MM.1S (cell line): ENCODE data around the gene KCNT1.

Experiments
- EZH2 ChIP-seq: fragments of 300-600 bp; sonication (generic); optimal IDR thresholded peaks from 2 replicates; pipeline ENCODE3; 2017; ENCODE audit warnings: low read depth, mild to moderate bottlenecking, antibody characterized with exemption, low read length, mixed read lengths
- EZH2phosphoT487 ChIP-seq: fragments of 300-600 bp; sonication (generic); IDR thresholded peaks from 2 replicates; pipeline ENCODE4 v1.6.1; 2018; ENCODE audit warnings: antibody characterized with exemption, low read length
- TF ChIP-seq, protein P1 (sequence below): fragments of 300-600 bp; sonication (generic); IDR thresholded peaks from 2 replicates; pipeline ENCODE4 v1.5.1; 2016; ENCODE audit warnings: antibody characterized with exemption, low read length, mixed read lengths

- TF ChIP-seq, protein P1, sequence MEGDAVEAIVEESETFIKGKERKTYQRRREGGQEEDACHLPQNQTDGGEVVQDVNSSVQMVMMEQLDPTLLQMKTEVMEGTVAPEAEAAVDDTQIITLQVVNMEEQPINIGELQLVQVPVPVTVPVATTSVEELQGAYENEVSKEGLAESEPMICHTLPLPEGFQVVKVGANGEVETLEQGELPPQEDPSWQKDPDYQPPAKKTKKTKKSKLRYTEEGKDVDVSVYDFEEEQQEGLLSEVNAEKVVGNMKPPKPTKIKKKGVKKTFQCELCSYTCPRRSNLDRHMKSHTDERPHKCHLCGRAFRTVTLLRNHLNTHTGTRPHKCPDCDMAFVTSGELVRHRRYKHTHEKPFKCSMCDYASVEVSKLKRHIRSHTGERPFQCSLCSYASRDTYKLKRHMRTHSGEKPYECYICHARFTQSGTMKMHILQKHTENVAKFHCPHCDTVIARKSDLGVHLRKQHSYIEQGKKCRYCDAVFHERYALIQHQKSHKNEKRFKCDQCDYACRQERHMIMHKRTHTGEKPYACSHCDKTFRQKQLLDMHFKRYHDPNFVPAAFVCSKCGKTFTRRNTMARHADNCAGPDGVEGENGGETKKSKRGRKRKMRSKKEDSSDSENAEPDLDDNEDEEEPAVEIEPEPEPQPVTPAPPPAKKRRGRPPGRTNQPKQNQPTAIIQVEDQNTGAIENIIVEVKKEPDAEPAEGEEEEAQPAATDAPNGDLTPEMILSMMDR = no peak
- no peak for TF ChIP-seq EZH2phosphoT487
- TF ChIP-seq EZH2 = no peak
Observed at GRCh38 chr9:135785013-135785575, 83.1 kb downstream of the KCNT1 start.
